Activated B cell treated with CpG ODN at 0.5 μM for 24 hours (primary cell): Measurements from ENCODE around the gene HS1BP3. TPM values are rescaled to one million over a fixed set of nuclear protein-coding genes. Genes with fewer than 3 reads are reported as not detected.
A peak's percentile ranks its signal among the peaks of the same experiment; 100 is the strongest.

Experiments
- ATAC-seq: fragments of 200-7000 bp; cut with Tn5 transposase; one replicate; pipeline ENCODE4 v1.10.0; 2021; ENCODE audit warnings: low read depth, mild to moderate bottlenecking, moderate library complexity
- CTCF ChIA-PET: fragments of 350-600 bp; sonication (Branson Sonifier 250); formaldehyde crosslinking; loops from one replicate; lab custom pipeline; 2021; ENCODE audit warnings: antibody characterized with exemption; lab: Charles Lee
- POLR2A ChIA-PET: fragments of 350-600 bp; sonication (Branson Sonifier 250); formaldehyde crosslinking; loops from one replicate; lab custom pipeline; 2021; ENCODE audit warnings: antibody characterized with exemption; lab: Charles Lee
- DNase-seq: peaks from one replicate; pipeline ENCODE4 v3.0.0; 2022
- H3K27ac Mint-ChIP-seq: one replicate; pipeline ENCODE4 v1.8.0; 2020; ENCODE audit warnings: mixed read lengths
- H3K27me3 Mint-ChIP-seq: one replicate; pipeline ENCODE4 v1.8.0; 2021; ENCODE audit warnings: mixed read lengths
- H3K36me3 Mint-ChIP-seq: one replicate; pipeline ENCODE4 v1.8.0; 2021; ENCODE audit warnings: low read depth, mixed read lengths
- H3K4me1 Mint-ChIP-seq: one replicate; pipeline ENCODE4 v1.8.0; 2021; ENCODE audit warnings: mixed read lengths
- H3K4me3 Mint-ChIP-seq: one replicate; pipeline ENCODE4 v1.8.0; 2020; ENCODE audit warnings: mild to moderate bottlenecking, mixed read lengths
- H3K9me3 Mint-ChIP-seq: one replicate; pipeline ENCODE4 v1.8.0; 2020; ENCODE audit warnings: mixed read lengths
- CTCF ChIP-seq: fragments of 200-600 bp; IDR thresholded peaks from one replicate; pipeline ENCODE4 v1.8.0; 2022; ENCODE audit warnings: antibody characterized with exemption, mild to moderate bottlenecking
- intact Hi-C: fragments of 100-400 bp; cut with micrococcal nuclease; formaldehyde crosslinking; loops from one replicate; pipeline ENCODE4 v1.15.1; 2024
- total RNA-seq: library from RNA; stranded (reverse); gene quantifications from 2 replicates; pipeline ENCODE4 v1.2.3, GENCODE V29; 2022

HS1BP3 gene
- total RNA-seq, 1 donor from 2014 or later: 13.1 TPM

DNA sequence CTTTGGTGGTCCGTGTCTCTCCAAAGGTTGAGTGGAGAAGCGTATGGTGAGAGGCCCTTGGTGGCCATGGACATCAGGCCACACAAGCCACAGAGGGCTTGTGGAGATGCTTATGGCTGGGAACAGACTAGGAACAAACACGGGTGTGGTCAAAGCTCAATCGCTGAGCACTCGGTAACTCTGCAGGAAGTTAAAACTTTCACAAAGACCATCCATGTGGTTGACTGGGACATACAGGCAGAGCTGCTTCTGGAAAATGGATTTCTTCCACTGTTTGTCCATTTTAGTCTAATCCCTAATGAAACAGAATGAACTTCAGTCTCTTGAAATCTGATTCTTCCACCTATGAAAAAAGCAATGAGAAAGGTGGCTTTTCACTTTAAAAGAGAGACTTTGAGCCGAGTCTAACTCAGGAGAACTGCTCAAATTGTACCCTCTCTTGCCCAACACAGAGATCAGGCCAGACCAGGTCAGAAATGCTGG lies 33.7 kb upstream of the HS1BP3 start:
- DNase-seq: no peak
- Mint-ChIP-seq H3K9me3 (no peaks in the 10 kb centered on the region), H3K27ac (no peak overlapping the region), H3K27me3 (no peaks in the 10 kb centered on the region), H3K4me3 (no peak overlapping the region), H3K4me1 (peaks cover 3% of the 10 kb centered on the region), H3K36me3 (peaks cover 80% of the 10 kb centered on the region)
- intact Hi-C loops: no loop called here
- TF ChIP-seq CTCF: no peak
- ATAC-seq: no peak
- ChIA-PET CTCF (interaction anchor here (1.2 kb wide), 1 partner anchor 8 kb away, joined by 3 read pairs; no protein-coding TSS in a partner anchor), POLR2A (interaction anchor here (1.3 kb wide), 1 partner anchor 18 kb away, joined by 3 read pairs; the partner anchor contains the start of gene GDF7)

- DNase-seq: no peak
- ChIA-PET POLR2A (interaction anchor here (0.9 kb wide), 1 partner anchor 10 kb away, joined by 4 read pairs; no protein-coding TSS in a partner anchor), CTCF (interaction anchor here (1.7 kb wide), 1 partner anchor 15 kb away, joined by 4 read pairs; the partner anchor contains the start of gene GDF7)
- intact Hi-C loops: no loop called here
- H3K4me1 Mint-ChIP-seq: peaks cover 22% of the 10 kb centered on the region
- no peak for ATAC-seq
- H3K9me3 Mint-ChIP-seq: no peaks in the 10 kb centered on the region
- no peak for TF ChIP-seq CTCF
- peak overlapping the region; percentile 61 for H3K27ac Mint-ChIP-seq
- peaks cover 64% of the 10 kb centered on the region for H3K36me3 Mint-ChIP-seq
- no peak overlapping the region for H3K4me3 Mint-ChIP-seq
- no peaks in the 10 kb centered on the region for H3K27me3 Mint-ChIP-seq
These were observed 31.4 kb upstream of the HS1BP3 start for GRCh38 chr2:20682167-20682920.

DNA sequence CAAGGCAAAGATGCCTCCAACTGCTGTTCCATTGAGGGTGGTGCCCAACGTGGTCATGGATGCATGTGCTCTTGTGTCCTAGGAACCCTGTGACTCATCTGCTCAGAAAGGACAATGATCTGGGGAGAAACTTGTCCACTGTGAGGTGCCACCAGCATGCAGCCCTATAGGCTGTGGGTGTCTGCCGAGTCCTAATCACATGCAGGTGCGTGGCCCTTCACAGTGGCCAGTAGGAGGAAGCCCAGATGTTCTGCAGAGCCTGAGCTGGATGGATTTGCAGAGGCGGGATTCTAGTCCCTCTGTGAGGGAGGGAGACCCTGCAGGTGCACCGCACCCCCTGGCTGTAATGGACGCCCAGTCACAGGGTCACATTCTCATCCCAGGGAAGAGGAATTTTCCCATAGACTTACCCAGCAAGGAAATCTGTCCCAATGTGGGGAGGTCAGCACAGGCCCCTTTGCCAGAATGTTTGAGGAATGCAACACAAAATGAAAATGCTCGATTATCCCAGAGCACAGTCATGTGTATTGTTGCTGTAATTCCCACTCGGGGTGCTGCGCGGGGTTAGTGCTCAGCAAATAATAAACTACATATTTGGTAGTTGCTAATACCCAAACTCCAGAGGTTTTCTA lies 30.0 kb upstream of the HS1BP3 start:
- Mint-ChIP-seq H3K36me3 (peaks cover 50% of the 10 kb centered on the region), H3K27me3 (no peaks in the 10 kb centered on the region), H3K27ac (no peak overlapping the region), H3K9me3 (no peaks in the 10 kb centered on the region), H3K4me3 (no peak overlapping the region), H3K4me1 (peaks cover 36% of the 10 kb centered on the region)
- no peak for DNase-seq
- TF ChIP-seq CTCF: no peak
- intact Hi-C loops: no loop called here
- ChIA-PET POLR2A (no interaction called here), CTCF (interaction anchor here (1.7 kb wide), 1 partner anchor 14 kb away, joined by 4 read pairs; the partner anchor contains the start of gene GDF7)
- ATAC-seq: no peak

GRCh38 chr2:20678780-20679179 lies 27.9 kb upstream of the HS1BP3 start:
- ATAC-seq (no peak), DNase-seq (no peak)
- intact Hi-C loops: no loop called here
- peak overlapping the region; percentile 94 for H3K27ac Mint-ChIP-seq
- H3K36me3 Mint-ChIP-seq: peaks cover 33% of the 10 kb centered on the region
- ChIA-PET CTCF (interaction anchor here (1.5 to 5.0 kb wide), 6 partner anchors 14 to 286 kb away, joined by 3 to 69 read pairs (median 11); partner anchors contain the start of genes GDF7 and HS1BP3), POLR2A (interaction anchor here (0.7 to 5.4 kb wide), 3 partner anchors 12 to 129 kb away, joined by 3 to 116 read pairs (median 19); partner anchors contain the start of genes GDF7 and HS1BP3)
- TF ChIP-seq CTCF: no peak
- no peak overlapping the region for H3K4me3 Mint-ChIP-seq
- H3K9me3 Mint-ChIP-seq: no peaks in the 10 kb centered on the region
- peaks cover 53% of the 10 kb centered on the region for H3K4me1 Mint-ChIP-seq
- H3K27me3 Mint-ChIP-seq: no peaks in the 10 kb centered on the region
